ENCODE measurements around the gene ZNF100.
"Not testable (repeated sequence)": the region's sequence is repeated elsewhere in the genome, so short reads cannot be mapped to it uniquely, and the experiment has no call there.

- TF ChIP-seq CTCF, POLR2A (IDR thresholded peaks at IDR 0.05): not testable (repeated sequence)
Observed at GRCh38 chr19:21775792-21776191, 8.4 kb upstream of the ZNF100 start.
